ENCODE results near the gene CDCA4.
A peak's percentile ranks its signal among the peaks of the same experiment; 100 is the strongest.
"Not testable (repeated sequence)": the region's sequence is repeated elsewhere in the genome, so short reads cannot be mapped to it uniquely, and the experiment has no call there.

The CDCA4 gene

DNA sequence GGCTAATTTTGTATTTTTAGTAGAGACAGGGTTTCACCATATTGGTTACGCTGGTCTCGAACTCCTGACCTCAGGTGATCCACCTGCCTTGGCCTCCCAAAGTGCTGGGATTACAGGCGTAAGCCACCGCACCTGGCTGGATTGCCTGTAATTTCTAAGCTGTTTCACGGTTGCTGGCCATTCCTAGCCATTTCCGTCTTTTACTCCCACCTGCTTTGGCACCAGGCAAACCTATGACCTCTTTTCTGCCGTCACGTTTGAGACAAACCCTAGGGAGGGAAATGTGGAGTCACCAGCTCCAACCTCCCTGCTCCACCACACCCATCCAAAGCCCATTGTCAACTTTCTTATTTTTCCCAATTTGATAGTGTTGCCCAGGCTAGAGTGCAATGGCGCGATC lies 43.1 kb upstream of the CDCA4 start:
- Histone ChIP-seq H3K36me3 (ENCODE audit: control insufficient read depth, insufficient read depth, low read length) (no peaks in the 10 kb centered on the region), H3K9ac (ENCODE audit: low read length) (no peak overlapping the region), H3K4me1 (ENCODE audit: control insufficient read depth, insufficient read depth, low read length) (peaks cover 6% of the 10 kb centered on the region; the same call in 1 of the 2 replicates), H3K4me3 (ENCODE audit: low read depth, low read length) (no peak overlapping the region), H3K9me3 (ENCODE audit: control insufficient read depth, insufficient read depth, low read depth, low read length) (no peaks in the 10 kb centered on the region), H3K27me3 (ENCODE audit: control insufficient read depth, insufficient read depth, low read length) (no peaks in the 10 kb centered on the region), H3K27ac (ENCODE audit: low read depth, low read length) (no peak overlapping the region)

DNA sequence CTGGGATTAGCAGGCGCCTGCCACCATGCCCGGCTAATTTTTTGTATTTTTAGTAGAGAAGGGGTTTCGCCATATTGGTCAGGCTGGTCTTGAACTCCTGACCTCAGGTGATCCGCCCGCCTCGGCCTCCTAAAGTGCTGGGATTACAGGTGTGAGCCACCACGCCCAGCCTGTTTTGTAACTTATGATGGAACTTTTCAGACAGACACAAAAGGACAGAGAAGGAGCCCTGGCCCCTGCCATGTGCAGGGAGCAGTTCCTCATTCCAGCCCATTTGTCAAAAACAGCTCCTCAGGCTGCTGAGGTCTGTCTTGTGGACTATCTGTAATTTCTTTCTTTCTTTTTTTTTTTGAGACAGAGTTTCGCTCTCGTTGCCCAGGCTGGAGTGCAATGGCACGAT lies 42.6 kb upstream of the CDCA4 start:
- not testable (repeated sequence) for H3K27ac ChIP-seq (ENCODE audit: low read depth, low read length); H3K9me3 ChIP-seq (ENCODE audit: control insufficient read depth, insufficient read depth, low read depth, low read length); H3K4me1 ChIP-seq (ENCODE audit: control insufficient read depth, insufficient read depth, low read length); H3K36me3 ChIP-seq (ENCODE audit: control insufficient read depth, insufficient read depth, low read length); H3K4me3 ChIP-seq (ENCODE audit: low read depth, low read length); H3K27me3 ChIP-seq (ENCODE audit: control insufficient read depth, insufficient read depth, low read length); H3K9ac ChIP-seq (ENCODE audit: low read length)

DNA sequence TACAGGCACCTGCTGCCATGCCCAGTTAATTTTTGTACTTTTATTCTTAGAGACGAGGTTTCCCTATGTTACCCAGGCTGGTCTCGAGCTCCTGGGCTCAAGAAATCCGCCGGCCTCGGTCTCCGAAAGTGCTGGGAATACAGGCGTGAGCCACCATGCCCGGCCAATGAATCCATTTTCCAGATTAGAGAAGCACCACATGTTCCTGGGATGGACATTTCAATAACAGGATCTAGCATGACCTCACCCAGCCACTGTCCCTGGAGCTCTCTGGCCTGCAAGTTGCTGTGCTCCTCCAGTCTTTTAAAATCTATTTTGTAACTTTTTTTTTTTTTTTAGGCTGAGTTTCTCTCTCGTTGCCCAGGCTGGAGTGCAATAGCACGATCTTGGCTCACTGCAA lies 42.2 kb upstream of the CDCA4 start:
- H3K4me3 ChIP-seq (ENCODE audit: low read depth, low read length), result no peak overlapping the region
- no peaks in the 10 kb centered on the region for H3K36me3 ChIP-seq (ENCODE audit: control insufficient read depth, insufficient read depth, low read length)
- H3K27ac ChIP-seq (ENCODE audit: low read depth, low read length), result no peak overlapping the region
- no peaks in the 10 kb centered on the region for H3K9me3 ChIP-seq (ENCODE audit: control insufficient read depth, insufficient read depth, low read depth, low read length)
- no peaks in the 10 kb centered on the region for H3K27me3 ChIP-seq (ENCODE audit: control insufficient read depth, insufficient read depth, low read length)
- H3K9ac ChIP-seq (ENCODE audit: low read length), result no peak overlapping the region
- H3K4me1 ChIP-seq (ENCODE audit: control insufficient read depth, insufficient read depth, low read length), result peaks cover 10% of the 10 kb centered on the region; the same call in 1 of the 2 replicates

DNA sequence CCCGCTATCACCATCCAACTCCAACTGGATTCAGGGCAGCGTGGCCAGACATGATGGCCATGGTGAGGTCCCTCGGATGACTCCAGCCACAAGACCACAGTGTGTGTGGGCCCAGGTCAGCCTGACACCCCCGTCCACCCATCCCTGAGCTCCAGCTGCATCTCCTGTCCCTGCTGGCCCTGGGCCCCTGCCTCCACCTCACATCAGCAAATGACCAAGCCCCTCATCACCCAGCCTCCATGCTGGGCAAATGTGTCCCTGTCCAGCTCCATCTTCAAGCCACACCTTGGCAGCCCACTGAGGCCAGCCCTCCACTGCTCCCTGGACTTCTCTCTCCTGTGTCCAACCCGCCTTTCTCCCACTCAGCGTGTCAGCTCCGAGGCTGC lies 41.2 kb upstream of the CDCA4 start:
- Histone ChIP-seq H3K27me3 (ENCODE audit: control insufficient read depth, insufficient read depth, low read length) (0 out of 2 replicates have a peak, but pooled peaks cover 1% of the 10 kb centered on the region), H3K9me3 (ENCODE audit: control insufficient read depth, insufficient read depth, low read depth, low read length) (no peaks in the 10 kb centered on the region), H3K36me3 (ENCODE audit: control insufficient read depth, insufficient read depth, low read length) (no peaks in the 10 kb centered on the region), H3K4me3 (ENCODE audit: low read depth, low read length) (no peak overlapping the region), H3K9ac (ENCODE audit: low read length) (no peak overlapping the region), H3K27ac (ENCODE audit: low read depth, low read length) (no peak overlapping the region), H3K4me1 (ENCODE audit: control insufficient read depth, insufficient read depth, low read length) (peaks cover 10% of the 10 kb centered on the region; the same call in 1 of the 2 replicates)

DNA sequence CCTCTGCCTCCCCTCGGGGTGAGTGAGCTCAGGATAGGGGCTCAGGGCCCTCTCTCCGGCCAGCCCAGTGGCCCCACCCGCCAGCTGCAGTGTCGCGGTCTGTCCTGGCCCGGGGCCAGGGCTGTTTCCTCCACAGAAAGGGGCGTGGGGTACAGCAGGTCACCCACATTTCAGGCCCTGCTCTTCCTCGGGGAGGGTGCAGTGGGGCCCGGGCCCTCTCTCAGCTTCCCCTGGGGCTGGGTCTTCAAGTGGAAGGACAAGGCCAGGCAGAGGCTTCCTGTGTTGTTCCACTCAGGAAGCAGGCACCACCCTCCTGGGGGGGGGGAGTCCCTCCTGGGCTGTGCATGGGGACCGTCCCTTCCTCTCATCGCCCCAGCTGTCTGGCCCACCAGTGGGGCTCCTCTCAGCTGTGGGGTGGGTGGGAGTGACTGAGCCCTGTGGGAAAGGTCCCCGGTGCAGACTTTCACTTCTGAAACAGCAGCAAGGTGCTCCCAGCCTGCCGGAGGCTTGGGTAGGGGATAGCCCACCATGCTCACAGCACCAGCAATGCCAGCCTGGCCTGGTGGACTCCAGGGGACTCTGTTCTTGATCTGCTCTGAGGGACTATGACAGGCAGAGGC lies 40.7 kb upstream of the CDCA4 start:
- H3K9ac ChIP-seq (ENCODE audit: low read length), result no peak overlapping the region
- H3K4me1 ChIP-seq (ENCODE audit: control insufficient read depth, insufficient read depth, low read length), result peaks cover 13% of the 10 kb centered on the region
- H3K27ac ChIP-seq (ENCODE audit: low read depth, low read length), result no peak overlapping the region
- H3K4me3 ChIP-seq (ENCODE audit: low read depth, low read length), result no peak overlapping the region
- H3K27me3 ChIP-seq (ENCODE audit: control insufficient read depth, insufficient read depth, low read length), result peaks cover 6% of the 10 kb centered on the region; the same call in 1 of the 2 replicates
- H3K36me3 ChIP-seq (ENCODE audit: control insufficient read depth, insufficient read depth, low read length), result no peaks in the 10 kb centered on the region
- H3K9me3 ChIP-seq (ENCODE audit: control insufficient read depth, insufficient read depth, low read depth, low read length), result no peaks in the 10 kb centered on the region

DNA sequence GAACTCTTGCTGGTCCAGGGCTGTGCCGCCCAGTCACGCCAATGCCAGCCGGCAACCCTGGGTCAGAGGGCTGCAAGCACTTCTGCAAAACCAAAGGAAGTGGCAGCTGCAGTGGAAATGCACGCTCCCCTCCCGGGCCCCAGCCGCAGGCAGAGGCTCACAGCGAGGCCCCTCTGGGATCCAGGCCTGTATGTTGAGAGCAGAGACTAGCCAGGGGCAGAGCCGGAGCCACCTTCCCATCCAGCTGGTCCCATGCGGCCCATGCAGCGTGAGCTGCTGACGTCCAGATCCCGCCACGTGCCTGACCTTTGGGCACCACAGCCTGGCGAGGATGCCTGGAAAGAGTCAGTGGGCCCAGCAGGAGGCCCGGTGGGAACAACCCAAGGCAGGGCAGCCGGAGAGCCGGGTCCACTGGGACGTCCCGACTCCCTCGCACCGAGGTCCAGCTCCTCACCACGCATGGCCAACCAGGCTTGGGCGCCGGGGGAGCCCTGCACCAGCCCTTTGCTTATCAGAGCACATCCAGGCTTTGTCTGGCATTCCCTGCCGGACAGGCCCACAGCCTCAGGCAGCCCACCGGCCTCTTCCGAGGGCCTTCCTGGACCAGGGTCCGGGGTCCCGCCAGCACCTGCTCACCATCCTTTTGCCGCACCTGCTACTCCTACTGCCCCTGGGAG lies 40.0 kb upstream of the CDCA4 start:
- Histone ChIP-seq H3K27me3 (ENCODE audit: control insufficient read depth, insufficient read depth, low read length) (peaks cover 13% of the 10 kb centered on the region), H3K36me3 (ENCODE audit: control insufficient read depth, insufficient read depth, low read length) (no peaks in the 10 kb centered on the region), H3K4me3 (ENCODE audit: low read depth, low read length) (no peak overlapping the region), H3K9me3 (ENCODE audit: control insufficient read depth, insufficient read depth, low read depth, low read length) (no peaks in the 10 kb centered on the region), H3K4me1 (ENCODE audit: control insufficient read depth, insufficient read depth, low read length) (peaks cover 19% of the 10 kb centered on the region), H3K27ac (ENCODE audit: low read depth, low read length) (no peak overlapping the region), H3K9ac (ENCODE audit: low read length) (no peak overlapping the region)

DNA sequence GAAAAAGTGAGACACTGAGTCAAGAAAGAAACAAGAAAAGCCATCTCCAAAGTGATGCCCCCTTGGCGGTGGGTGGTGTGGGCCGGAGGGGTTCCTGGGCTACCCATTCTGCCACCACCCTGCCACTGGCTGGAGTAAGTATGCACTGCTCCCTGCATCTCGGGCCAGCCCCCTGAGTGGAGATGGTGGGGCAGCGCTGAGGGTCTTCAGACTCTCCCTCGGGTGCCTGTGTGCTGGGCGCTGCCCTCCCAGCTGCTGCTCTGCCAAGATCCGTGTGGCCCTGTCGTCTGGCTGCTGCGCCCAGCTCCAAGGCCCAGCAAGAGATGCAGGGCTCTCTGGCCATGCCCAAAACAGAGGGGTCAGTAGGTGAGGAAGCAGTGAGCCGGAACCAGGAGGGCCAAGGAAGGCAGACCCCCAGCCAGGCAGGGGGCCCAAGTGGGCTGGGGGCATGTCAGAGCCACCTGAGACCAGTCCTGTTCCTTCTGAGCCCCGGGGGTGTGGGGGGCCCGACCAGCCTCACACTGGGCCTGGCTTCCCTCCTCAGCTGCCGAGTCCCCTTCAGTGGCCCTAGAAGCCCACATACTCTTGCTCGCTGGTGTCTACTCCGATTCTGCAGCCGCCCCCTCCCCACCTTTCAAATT lies 39.2 kb upstream of the CDCA4 start:
- Histone ChIP-seq H3K4me1 (ENCODE audit: control insufficient read depth, insufficient read depth, low read length) (peaks cover 22% of the 10 kb centered on the region), H3K9me3 (ENCODE audit: control insufficient read depth, insufficient read depth, low read depth, low read length) (no peaks in the 10 kb centered on the region), H3K4me3 (ENCODE audit: low read depth, low read length) (no peak overlapping the region), H3K9ac (ENCODE audit: low read length) (no peak overlapping the region), H3K27me3 (ENCODE audit: control insufficient read depth, insufficient read depth, low read length) (peaks cover 21% of the 10 kb centered on the region), H3K27ac (ENCODE audit: low read depth, low read length) (no peak overlapping the region), H3K36me3 (ENCODE audit: control insufficient read depth, insufficient read depth, low read length) (no peaks in the 10 kb centered on the region)

DNA sequence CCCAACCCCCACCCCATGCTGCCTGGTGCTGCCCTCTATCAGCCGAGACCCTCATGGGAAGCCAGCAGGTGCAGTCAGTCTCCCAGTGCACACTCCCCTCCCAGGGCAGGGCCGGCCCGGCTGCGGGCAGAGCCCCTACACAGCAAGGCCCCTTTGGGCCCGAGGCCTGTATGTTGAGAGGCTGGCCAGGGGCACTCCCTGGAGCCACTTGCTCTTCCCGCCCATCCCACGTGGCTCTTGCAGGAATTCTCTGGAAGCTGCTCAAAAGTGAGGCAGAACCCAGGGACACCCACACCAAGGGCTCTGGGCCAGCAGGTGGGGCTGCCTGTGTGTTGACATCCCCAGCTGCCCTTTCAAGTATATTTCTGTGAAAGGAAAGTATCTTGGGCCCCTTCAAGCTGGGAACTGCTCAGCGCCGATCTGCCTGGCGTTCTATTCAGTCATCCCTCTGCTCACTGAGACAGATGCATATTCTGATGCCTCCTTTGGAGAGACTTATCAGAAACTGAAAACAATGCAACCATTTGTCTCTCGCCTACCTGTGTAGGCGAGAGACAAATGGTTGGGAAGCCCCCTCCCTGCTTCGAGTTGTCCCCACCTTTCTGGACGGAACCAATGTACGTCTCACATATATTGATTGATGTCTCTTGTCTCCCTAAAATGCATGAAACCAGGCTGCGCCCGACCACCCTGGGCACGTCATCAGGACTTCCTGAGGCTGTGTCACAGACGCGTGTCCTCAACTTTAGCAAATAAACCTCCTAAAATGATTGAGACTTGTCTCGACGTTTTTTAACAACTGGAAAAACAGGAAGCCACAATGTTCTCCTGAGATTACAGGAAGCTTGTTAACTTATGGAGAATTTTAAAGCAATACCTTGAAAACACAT lies 38.4 kb upstream of the CDCA4 start:
- no peaks in the 10 kb centered on the region for H3K36me3 ChIP-seq (ENCODE audit: control insufficient read depth, insufficient read depth, low read length)
- no peak overlapping the region for H3K27ac ChIP-seq (ENCODE audit: low read depth, low read length)
- H3K9ac ChIP-seq (ENCODE audit: low read length), result no peak overlapping the region
- no peak overlapping the region for H3K4me3 ChIP-seq (ENCODE audit: low read depth, low read length)
- peaks cover 21% of the 10 kb centered on the region for H3K27me3 ChIP-seq (ENCODE audit: control insufficient read depth, insufficient read depth, low read length)
- peaks cover 18% of the 10 kb centered on the region for H3K4me1 ChIP-seq (ENCODE audit: control insufficient read depth, insufficient read depth, low read length)
- H3K9me3 ChIP-seq (ENCODE audit: control insufficient read depth, insufficient read depth, low read depth, low read length), result no peaks in the 10 kb centered on the region

DNA sequence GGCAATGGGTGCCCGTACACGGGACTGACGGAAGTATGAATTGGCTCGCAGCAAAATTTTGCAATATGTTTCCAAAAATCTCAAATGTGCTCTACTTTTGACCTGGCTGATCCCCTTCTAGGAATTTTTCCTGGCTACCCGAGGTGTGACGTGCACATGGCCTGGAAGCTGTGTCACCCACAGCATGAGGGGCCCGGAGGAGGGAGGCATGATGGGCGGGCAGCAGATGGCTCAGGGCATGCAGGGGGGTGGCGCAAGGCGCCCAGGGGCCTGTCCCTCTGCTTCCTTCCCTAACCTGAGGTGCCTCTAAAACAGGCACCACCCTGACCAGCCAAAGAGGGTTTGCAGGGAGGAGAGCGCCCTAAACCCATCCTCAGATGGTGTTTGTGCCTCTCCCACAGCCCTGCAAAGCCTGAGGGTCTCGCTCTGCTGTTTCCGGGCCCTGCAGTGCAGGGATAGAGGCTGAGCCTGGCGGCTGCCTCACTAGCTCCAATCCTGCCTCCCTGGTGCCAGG lies 37.7 kb upstream of the CDCA4 start:
- no peak overlapping the region for H3K27ac ChIP-seq (ENCODE audit: low read depth, low read length)
- peaks cover 21% of the 10 kb centered on the region for H3K27me3 ChIP-seq (ENCODE audit: control insufficient read depth, insufficient read depth, low read length)
- no peak overlapping the region for H3K4me3 ChIP-seq (ENCODE audit: low read depth, low read length)

DNA sequence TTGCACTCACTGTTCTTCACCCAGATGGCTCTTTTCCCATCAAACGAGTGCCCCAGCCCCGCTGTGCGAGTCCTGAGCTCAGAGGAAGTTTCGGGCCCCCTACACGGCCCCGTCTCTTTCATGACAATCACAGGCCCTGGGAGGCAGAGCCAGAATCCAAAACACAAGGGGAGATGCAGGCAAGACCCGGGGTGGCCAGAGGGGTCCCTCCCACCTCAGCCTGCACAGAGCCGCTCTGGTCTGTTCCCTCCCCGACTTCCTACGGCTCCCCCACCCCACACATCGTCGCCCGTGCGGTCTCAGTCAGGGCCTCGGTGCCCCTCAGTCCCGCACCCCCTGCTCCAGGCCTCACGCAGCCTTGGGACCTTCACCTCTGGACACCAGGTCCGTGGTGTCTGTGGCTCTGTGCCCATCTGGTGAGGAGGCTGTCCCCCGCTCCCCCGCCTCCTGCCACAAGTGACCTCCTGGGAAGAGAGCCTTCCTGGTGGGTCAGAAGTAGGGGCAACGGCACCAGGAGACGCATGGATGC lies 35.5 kb upstream of the CDCA4 start:
- Histone ChIP-seq H3K4me3 (ENCODE audit: low read depth, low read length) (peak overlapping the region; percentile 9), H3K27ac (ENCODE audit: low read depth, low read length) (no peak overlapping the region), H3K9me3 (ENCODE audit: control insufficient read depth, insufficient read depth, low read depth, low read length) (no peaks in the 10 kb centered on the region), H3K36me3 (ENCODE audit: control insufficient read depth, insufficient read depth, low read length) (no peaks in the 10 kb centered on the region), H3K27me3 (ENCODE audit: control insufficient read depth, insufficient read depth, low read length) (peaks cover 21% of the 10 kb centered on the region), H3K4me1 (ENCODE audit: control insufficient read depth, insufficient read depth, low read length) (peaks cover 18% of the 10 kb centered on the region), H3K9ac (ENCODE audit: low read length) (no peak overlapping the region)

More for the DNA sequence above, 37.7 kb upstream of the CDCA4 start:
- H3K36me3 ChIP-seq (ENCODE audit: control insufficient read depth, insufficient read depth, low read length), result no peaks in the 10 kb centered on the region
- H3K4me1 ChIP-seq (ENCODE audit: control insufficient read depth, insufficient read depth, low read length), result peaks cover 18% of the 10 kb centered on the region
- H3K9ac ChIP-seq (ENCODE audit: low read length), result no peak overlapping the region
- no peaks in the 10 kb centered on the region for H3K9me3 ChIP-seq (ENCODE audit: control insufficient read depth, insufficient read depth, low read depth, low read length)
